GM12801 (cell line): ENCODE data around the gene FCHSD2.

Experiments used
- TF ChIP-seq, protein P1 (sequence below): IDR thresholded peaks from one replicate; pipeline ENCODE4 v1.5.1; 2011; ENCODE audit warnings: control low read depth; ENCODE audit not compliant: insufficient read length; ENCODE audit errors: extremely low read depth

The FCHSD2 gene

DNA sequence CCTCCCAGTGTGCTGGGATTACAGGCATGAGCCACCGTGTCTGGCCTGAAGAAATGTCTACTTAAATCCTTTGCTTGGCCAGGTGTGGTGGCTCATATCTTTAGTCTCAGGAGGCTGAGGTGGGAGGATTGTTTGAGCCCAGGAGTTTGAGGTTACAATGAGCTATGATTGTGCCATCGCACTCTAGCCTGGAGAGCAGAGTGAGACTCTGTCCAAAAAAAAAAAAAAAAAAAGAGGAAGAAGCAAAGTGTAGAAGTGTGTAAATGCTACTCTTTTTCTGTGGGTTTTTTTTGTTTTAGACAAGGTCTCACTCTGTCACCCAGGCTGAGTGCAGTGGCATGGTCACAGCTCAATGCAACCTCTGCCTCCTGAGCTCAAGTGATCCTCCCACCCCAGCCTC lies 334.3 kb downstream of the FCHSD2 start:
- TF ChIP-seq, protein P1, sequence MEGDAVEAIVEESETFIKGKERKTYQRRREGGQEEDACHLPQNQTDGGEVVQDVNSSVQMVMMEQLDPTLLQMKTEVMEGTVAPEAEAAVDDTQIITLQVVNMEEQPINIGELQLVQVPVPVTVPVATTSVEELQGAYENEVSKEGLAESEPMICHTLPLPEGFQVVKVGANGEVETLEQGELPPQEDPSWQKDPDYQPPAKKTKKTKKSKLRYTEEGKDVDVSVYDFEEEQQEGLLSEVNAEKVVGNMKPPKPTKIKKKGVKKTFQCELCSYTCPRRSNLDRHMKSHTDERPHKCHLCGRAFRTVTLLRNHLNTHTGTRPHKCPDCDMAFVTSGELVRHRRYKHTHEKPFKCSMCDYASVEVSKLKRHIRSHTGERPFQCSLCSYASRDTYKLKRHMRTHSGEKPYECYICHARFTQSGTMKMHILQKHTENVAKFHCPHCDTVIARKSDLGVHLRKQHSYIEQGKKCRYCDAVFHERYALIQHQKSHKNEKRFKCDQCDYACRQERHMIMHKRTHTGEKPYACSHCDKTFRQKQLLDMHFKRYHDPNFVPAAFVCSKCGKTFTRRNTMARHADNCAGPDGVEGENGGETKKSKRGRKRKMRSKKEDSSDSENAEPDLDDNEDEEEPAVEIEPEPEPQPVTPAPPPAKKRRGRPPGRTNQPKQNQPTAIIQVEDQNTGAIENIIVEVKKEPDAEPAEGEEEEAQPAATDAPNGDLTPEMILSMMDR, result no peak

DNA sequence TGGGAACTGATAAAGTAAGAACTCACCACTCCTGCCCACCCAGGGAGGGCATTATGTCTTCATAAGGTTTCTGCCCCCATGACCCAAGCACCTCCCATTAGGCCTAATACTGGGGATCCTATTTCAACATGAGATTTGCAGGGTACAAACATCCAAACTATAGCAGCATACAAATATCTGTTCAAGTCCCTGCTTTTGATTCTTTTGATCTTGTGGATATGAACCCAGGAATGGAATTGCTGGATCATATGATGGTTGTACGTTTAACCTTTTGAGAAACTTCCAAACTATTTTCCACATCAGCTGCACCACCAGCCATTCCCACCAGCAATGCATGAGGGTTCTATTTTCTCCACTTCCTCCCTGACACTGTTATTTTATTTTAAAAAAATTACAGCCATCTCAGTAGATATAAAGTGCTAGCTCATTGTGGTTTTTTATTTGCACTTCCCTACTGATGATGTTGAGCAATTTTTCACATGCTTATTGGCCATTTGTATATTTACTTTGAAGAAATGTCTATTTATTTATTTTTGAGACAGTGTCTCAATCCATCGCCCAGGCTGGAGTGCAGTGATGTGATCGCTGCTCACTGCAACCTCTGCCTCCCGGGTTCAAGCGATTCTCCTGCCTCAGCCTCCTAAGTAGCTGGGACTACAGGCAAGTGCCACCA lies 335.0 kb downstream of the FCHSD2 start:
- TF ChIP-seq, protein P1, result no peak

DNA sequence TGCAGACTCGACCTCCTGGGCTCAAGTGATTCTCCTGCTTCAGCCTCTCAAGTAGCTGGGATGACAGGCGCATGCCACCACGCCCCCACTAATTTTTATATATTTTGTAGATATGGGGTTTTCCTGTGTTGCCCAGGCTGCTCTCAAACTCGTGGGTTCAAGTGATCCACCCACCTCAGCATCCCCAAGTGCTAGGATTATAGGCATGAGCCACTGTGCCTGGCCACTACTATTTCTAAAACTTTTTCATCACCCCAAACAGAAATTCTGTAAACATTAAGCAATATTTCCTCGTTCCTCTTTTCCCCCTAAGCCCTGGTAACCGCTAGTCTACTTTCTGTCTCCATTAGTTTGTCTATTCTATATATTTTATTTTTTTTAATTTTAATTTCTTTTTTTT lies 336.9 kb downstream of the FCHSD2 start:
- TF ChIP-seq, protein P1, result no peak

DNA sequence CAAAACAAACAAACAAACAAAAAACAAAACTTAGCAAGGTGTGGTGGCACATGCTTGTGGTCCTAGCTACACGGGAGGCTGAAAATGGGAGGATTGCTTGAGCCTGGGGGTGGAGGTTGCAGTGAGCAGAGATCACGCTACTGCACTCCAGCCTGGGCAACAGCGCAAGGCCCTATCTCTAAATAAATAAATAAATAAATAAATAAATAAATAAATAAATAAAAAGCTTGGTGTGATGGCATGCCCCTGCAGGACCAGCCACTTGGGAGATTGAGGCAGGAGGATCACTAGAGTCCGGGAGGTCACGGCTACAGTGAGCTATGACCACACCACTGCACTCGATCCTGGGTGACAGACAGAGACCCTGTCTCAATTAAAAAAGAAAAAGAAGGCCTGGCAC lies 339.3 kb downstream of the FCHSD2 start:
- TF ChIP-seq, protein P1, result no peak

DNA sequence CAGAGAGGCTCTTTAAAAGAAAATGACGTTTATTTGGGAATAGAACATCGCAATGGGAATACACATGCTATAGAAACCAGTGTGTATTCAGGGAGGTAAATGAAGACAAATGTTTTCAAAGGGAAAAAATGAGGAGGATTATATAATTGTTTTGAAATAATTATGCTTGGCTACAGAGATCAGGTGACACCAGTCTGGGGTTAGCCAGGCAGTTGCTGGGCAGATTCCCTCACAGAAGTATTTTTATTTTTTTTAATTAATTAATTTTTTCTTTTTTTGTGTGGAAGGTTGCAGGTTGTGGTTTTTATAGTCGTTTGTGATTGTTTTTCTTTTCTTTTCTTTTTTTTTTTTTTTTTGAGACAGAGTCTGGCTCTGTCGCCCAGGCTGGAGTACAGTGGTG lies 342.7 kb downstream of the FCHSD2 start:
- TF ChIP-seq, protein P1, result no peak

DNA sequence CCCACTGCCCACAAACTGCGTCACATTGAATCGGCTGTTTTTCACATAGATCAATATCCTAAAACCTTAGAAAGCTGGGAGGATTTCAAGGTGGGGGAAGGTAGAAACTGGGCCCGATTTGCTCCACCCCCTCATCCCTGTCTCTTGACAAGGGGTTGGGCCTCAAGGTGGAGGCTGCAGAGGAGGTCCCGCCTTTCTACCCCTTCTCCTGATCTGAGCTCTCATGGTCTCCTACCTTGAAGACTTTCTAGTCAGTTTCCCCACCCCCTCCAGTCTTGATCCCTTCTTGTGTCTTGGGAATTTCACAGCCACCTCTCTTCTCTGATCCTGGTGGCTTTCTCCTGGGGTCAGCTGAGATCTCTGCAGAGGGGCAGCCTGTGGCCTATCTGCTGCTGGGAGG lies 343.8 kb downstream of the FCHSD2 start:
- TF ChIP-seq, protein P1, result no peak

DNA sequence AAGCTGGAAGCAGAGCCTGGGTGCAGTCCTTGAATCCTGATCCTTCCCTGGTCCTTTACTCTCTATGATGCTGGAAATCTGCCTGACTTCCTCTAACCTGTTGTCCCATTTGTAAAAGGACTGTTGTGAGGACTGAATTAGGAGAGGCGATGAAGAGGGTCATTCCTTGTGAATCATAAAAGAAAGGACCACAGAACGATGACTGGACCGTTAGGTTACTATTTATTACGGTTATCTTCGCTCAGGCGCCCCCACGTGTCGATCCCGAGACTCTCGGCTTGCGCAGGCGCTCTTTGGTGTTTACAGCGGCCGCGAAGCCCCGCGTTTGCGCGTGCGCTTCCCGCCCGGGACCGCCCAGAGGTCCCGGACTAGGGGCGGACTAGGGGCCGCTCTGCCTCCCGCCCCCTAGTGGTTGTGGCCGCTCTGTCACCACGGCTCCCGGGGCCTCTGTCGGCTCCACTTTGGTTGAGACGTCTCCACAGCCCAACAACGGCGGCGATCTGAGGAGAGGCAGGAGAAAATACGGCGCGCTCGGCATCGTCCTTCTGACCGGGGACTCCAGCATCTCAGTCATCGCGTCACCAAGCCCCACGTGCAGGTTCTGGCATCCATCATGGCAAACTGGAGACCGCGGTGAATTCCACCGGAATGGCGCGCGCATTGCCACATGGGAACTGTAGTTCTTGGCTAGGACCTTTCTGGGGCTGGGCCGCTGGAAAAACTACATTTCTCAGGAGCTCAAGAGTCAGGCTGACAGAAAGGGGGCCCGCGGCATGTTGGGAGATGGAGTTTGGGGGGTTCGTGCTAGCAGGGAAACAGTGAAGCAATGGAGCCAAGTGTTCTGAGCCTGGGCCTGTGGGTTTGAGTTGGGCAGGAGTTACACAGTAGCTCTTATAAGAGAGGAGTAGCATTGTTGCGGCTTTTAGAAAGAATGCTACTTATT lies 348.4 kb downstream of the FCHSD2 start, which contains the start of gene STARD10:
Gene STARD10 (minus strand): TSS at position 623 of the 943 bp plus-strand sequence. CDS start 12,866 bp downstream, outside the sequence.
- TF ChIP-seq, protein P1, result no peak
